ENCODE measurements around the gene NUP210L. TPM values are rescaled to one million over a fixed set of nuclear protein-coding genes. Genes with fewer than 3 reads are reported as not detected.

The NUP210L gene
- total RNA-seq, 1 donor from 2014 or later = 0.22 TPM

- ChIA-PET POLR2A (interaction anchor here (0.9 to 2.4 kb wide), 3 partner anchors 10 to 168 kb away, joined by 3 to 8 read pairs (median 4); partner anchors contain the start of gene RPS27), CTCF (no interaction called here)
- peak overlapping the region; percentile 16 for H3K4me3 Mint-ChIP-seq
- TF ChIP-seq CTCF (IDR thresholded peaks at IDR 0.05) = no peak
- peaks cover 2% of the 10 kb centered on the region for H3K9me3 Mint-ChIP-seq
- peak overlapping the region; percentile 84 for H3K27ac Mint-ChIP-seq
- DNase-seq = no peak
- H3K4me1 Mint-ChIP-seq = peaks cover 27% of the 10 kb centered on the region
- peaks cover 90% of the 10 kb centered on the region for H3K36me3 Mint-ChIP-seq (ENCODE audit: low read depth)
- H3K27me3 Mint-ChIP-seq = no peaks in the 10 kb centered on the region
- intact Hi-C loops (cut with micrococcal nuclease) = loop anchor here (1.0 kb wide), 1 partner anchor 361 kb away; no protein-coding TSS in a partner anchor
- peak; percentile 62 for ATAC-seq (ENCODE audit: low read depth)
Observed at GRCh38 chr1:154158307-154159125, 3.6 kb upstream of the NUP210L start.

- ChIA-PET CTCF (interaction anchor here (0.9 kb wide), 1 partner anchor 23 kb away, joined by 3 read pairs; no protein-coding TSS in a partner anchor), POLR2A (interaction anchor here (0.9 to 2.4 kb wide), 3 partner anchors 9 to 167 kb away, joined by 3 to 8 read pairs (median 4); partner anchors contain the start of gene RPS27)
- Mint-ChIP-seq H3K27me3 (no peaks in the 10 kb centered on the region), H3K9me3 (peaks cover 2% of the 10 kb centered on the region), H3K27ac (peak overlapping the region; percentile 84), H3K4me1 (peaks cover 27% of the 10 kb centered on the region), H3K36me3 (ENCODE audit: low read depth) (peaks cover 82% of the 10 kb centered on the region), H3K4me3 (peak overlapping the region; percentile 39)
- TF ChIP-seq CTCF (IDR thresholded peaks at IDR 0.05) = no peak
- ATAC-seq (ENCODE audit: low read depth) (peak; percentile 61), DNase-seq (no peak)
- intact Hi-C loops (cut with micrococcal nuclease) = loop anchor here (1.0 kb wide), 1 partner anchor 360 kb away; no protein-coding TSS in a partner anchor
Observed at GRCh38 chr1:154157520-154158306, 2.8 kb upstream of the NUP210L start.

GRCh38 chr1:154155251-154155650 lies 378 bp upstream of the NUP210L start:
- intact Hi-C loops (cut with micrococcal nuclease) = no loop called here
- Mint-ChIP-seq H3K27ac (no peak overlapping the region), H3K4me3 (no peak overlapping the region), H3K36me3 (ENCODE audit: low read depth) (peaks cover 59% of the 10 kb centered on the region), H3K9me3 (peaks cover 2% of the 10 kb centered on the region), H3K27me3 (no peaks in the 10 kb centered on the region), H3K4me1 (peaks cover 26% of the 10 kb centered on the region)
- ATAC-seq (ENCODE audit: low read depth) (no peak), DNase-seq (no peak)
- ChIA-PET POLR2A (no interaction called here), CTCF (no interaction called here)
- no peak for TF ChIP-seq CTCF (IDR thresholded peaks at IDR 0.05)

GRCh38 chr1:154154053-154154452 lies 820 bp downstream of the NUP210L start:
- CTCF ChIA-PET = no interaction called here
- H3K36me3 Mint-ChIP-seq (ENCODE audit: low read depth) = peaks cover 48% of the 10 kb centered on the region
- no peak overlapping the region for H3K4me3 Mint-ChIP-seq
- no peaks in the 10 kb centered on the region for H3K9me3 Mint-ChIP-seq
- H3K27me3 Mint-ChIP-seq = no peaks in the 10 kb centered on the region
- POLR2A ChIA-PET = no interaction called here
- no peak for TF ChIP-seq CTCF (IDR thresholded peaks at IDR 0.05)
- ATAC-seq (ENCODE audit: low read depth) (no peak), DNase-seq (no peak)
- intact Hi-C loops (cut with micrococcal nuclease) = no loop called here
- peak overlapping the region; percentile 3 for H3K27ac Mint-ChIP-seq
- H3K4me1 Mint-ChIP-seq = peaks cover 21% of the 10 kb centered on the region

- no peaks in the 10 kb centered on the region for H3K27me3 Mint-ChIP-seq
- intact Hi-C loops (cut with micrococcal nuclease) = no loop called here
- peaks cover 3% of the 10 kb centered on the region for H3K4me1 Mint-ChIP-seq
- POLR2A ChIA-PET = no interaction called here
- no peak for TF ChIP-seq CTCF (IDR thresholded peaks at IDR 0.05)
- ATAC-seq (ENCODE audit: low read depth) = no peak
- no peak overlapping the region for H3K27ac Mint-ChIP-seq
- no peak overlapping the region for H3K4me3 Mint-ChIP-seq
- CTCF ChIA-PET = no interaction called here
- peaks cover 24% of the 10 kb centered on the region for H3K36me3 Mint-ChIP-seq (ENCODE audit: low read depth)
- H3K9me3 Mint-ChIP-seq = no peaks in the 10 kb centered on the region
- DNase-seq = no peak
Observed at GRCh38 chr1:154151311-154151710, 3.6 kb downstream of the NUP210L start.

All from activated B cell treated with CpG ODN at 0.5 μM for 24 hours (primary cell).